PC-9 (cell line): ENCODE results near the gene ATXN7L2.

Source experiments
- CTCF ChIP-seq: fragments of 200-600 bp; sonication (generic); conservative IDR thresholded peaks from 2 replicates; pipeline ENCODE4 v1.6.1; 2017; ENCODE audit warnings: mixed run types, antibody characterized with exemption, mild to moderate bottlenecking, moderate library complexity
- EZH2 ChIP-seq: fragments of 200-600 bp; sonication (generic); IDR thresholded peaks from 2 replicates; pipeline ENCODE4 v1.8.0; 2017; ENCODE audit warnings: antibody characterized with exemption, low read depth

GRCh38 chr1:109483672-109484518, at the start of gene ATXN7L2:
- TF ChIP-seq CTCF: no peak
- no peak for TF ChIP-seq EZH2
